GM23248 (cell line): Measurements from ENCODE around the gene RGS17. TPM values are rescaled to one million over a fixed set of nuclear protein-coding genes. Genes with fewer than 3 reads are reported as not detected.

Experiments
- DNase-seq: peaks from one replicate; pipeline ENCODE4 v3.0.0-alpha.2; 2015
- H2AFZ ChIP-seq: fragments of 200-600 bp; sonication (generic); 2 replicates; pipeline ENCODE4 v1.6.1; 2016; ENCODE audit warnings: antibody characterized with exemption
- H3F3A ChIP-seq: fragments of 200-600 bp; sonication (generic); 2 replicates; pipeline ENCODE4 v1.6.1; 2016; ENCODE audit warnings: mild to moderate bottlenecking, antibody characterized with exemption, mixed run types; ENCODE audit not compliant: insufficient read depth
- H3K27ac ChIP-seq: fragments of 200-600 bp; sonication (generic); 2 replicates; pipeline ENCODE4 v1.5.1; 2016; ENCODE audit warnings: mild to moderate bottlenecking
- H3K27me3 ChIP-seq: fragments of 200-600 bp; sonication (generic); replicated peaks from 2 replicates; pipeline ENCODE4 v1.6.1; 2016; ENCODE audit warnings: mild to moderate bottlenecking; ENCODE audit not compliant: insufficient read depth
- H3K36me3 ChIP-seq: fragments of 200-600 bp; sonication (generic); 2 replicates; pipeline ENCODE4 v1.6.1; 2016; ENCODE audit warnings: low read depth, mild to moderate bottlenecking
- H3K4me1 ChIP-seq: fragments of 200-600 bp; sonication (generic); 2 replicates; pipeline ENCODE4 v1.6.1; 2016; ENCODE audit warnings: mild to moderate bottlenecking; ENCODE audit not compliant: insufficient read depth
- H3K4me2 ChIP-seq: fragments of 200-600 bp; sonication (generic); one replicate; pipeline ENCODE4 v1.6.1; 2016; ENCODE audit warnings: mild to moderate bottlenecking; ENCODE audit not compliant: unreplicated experiment
- H3K4me3 ChIP-seq: fragments of 200-600 bp; sonication (generic); 2 replicates; pipeline ENCODE4 v1.5.1; 2016; ENCODE audit warnings: mild to moderate bottlenecking
- H3K79me2 ChIP-seq: fragments of 200-600 bp; sonication (generic); 2 replicates; pipeline ENCODE4 v1.6.1; 2016; ENCODE audit warnings: mild to moderate bottlenecking; ENCODE audit not compliant: insufficient read depth
- H3K9ac ChIP-seq: fragments of 200-600 bp; sonication (generic); 2 replicates; pipeline ENCODE4 v1.6.1; 2016; ENCODE audit warnings: mild to moderate bottlenecking
- H3K9me2 ChIP-seq: fragments of 200-600 bp; sonication (generic); 2 replicates; pipeline ENCODE4 v1.6.1; 2016; ENCODE audit warnings: mixed run types, mild to moderate bottlenecking, moderate library complexity; ENCODE audit not compliant: insufficient read depth
- H3K9me3 ChIP-seq: fragments of 200-600 bp; sonication (generic); one replicate; pipeline ENCODE4 v1.6.1; 2017; ENCODE audit warnings: low read depth
- H4K20me1 ChIP-seq: fragments of 200-600 bp; sonication (generic); 2 replicates; pipeline ENCODE4 v1.6.0; 2016; ENCODE audit not compliant: insufficient read depth
- EZH2 ChIP-seq: fragments of 200-600 bp; sonication (generic); IDR thresholded peaks from 2 replicates; pipeline ENCODE4 v1.6.1; 2018; ENCODE audit warnings: antibody characterized with exemption, mild to moderate bottlenecking; ENCODE audit not compliant: insufficient read depth, poor library complexity, severe bottlenecking
- EZH2phosphoT487 ChIP-seq: fragments of 200-600 bp; sonication (generic); IDR thresholded peaks from 2 replicates; pipeline ENCODE4 v1.6.1; 2018; ENCODE audit warnings: antibody characterized with exemption, moderate library complexity, mild to moderate bottlenecking, low read depth; ENCODE audit not compliant: insufficient read depth
- WGBS, 2 experiments: methylation state at CpG; one replicate each; pipeline ENCODE4 v1.1.6; 2015 to 2017; ENCODE audit warnings: low lambda C conversion rate in 2 of 2, low coverage in 1 of 2; ENCODE audit errors: missing lambda C conversion rate in 2 of 2; 5-methylcytosine and 5-hydroxymethylcytosine counted together
- in situ Hi-C: fragments of 300-500 bp; cut with MboI; formaldehyde crosslinking; loops from 2 replicates; pipeline ENCODE4 v1.15.0; 2020
- polyA plus RNA-seq: library from polyadenylated mRNA; unstranded; fragments of >200 nt; fragmentation: Nextera tagmentation; extraction: Ambion mirVana; gene quantifications from 2 replicates; pipeline ENCODE4 v1.2.1, GENCODE V29; 2016
- total RNA-seq: library from RNA; depleted of rRNA; stranded (reverse); fragments of >200 nt; shearing (Covaris generic); gene quantifications from 2 replicates; pipeline ENCODE4 v1.2.3, GENCODE V29; 2014

RGS17 gene
- total and polyA plus RNA-seq, 2 experiments from 2014 or later = 0.36 to 1.1 TPM

DNA sequence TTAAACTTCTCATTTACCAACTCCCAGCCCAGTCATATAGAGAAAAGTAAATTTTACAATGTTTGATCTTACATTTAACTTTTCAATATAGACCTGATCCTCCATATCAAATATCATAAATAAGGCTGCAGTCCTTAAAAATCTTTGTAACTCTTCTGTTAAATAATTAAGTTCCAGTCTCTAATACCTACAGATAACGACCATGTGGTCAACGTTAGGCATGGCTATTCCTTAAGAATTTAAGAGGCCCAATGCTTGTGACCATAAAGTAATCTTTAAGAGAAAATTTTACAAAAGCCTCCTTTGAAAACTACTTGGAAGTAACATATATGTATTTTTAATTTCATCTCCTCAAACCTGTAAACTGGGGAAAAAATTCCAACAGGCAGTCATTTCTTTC lies 149.9 kb downstream of the RGS17 start:
- H3K36me3 ChIP-seq = peaks cover 3% of the 10 kb centered on the region; the same call in 1 of the 2 replicates
- no peaks in the 10 kb centered on the region; the same call in 1 of the 2 replicates for H4K20me1 ChIP-seq
- H3K79me2 ChIP-seq = peaks cover 87% of the 10 kb centered on the region
- H3K4me2 ChIP-seq = peak overlapping the region; percentile 87
- in situ Hi-C loops = no loop called here
- H3K4me3 ChIP-seq = peak overlapping the region; percentile 98
- no peak for DNase-seq
- H3K4me1 ChIP-seq = peaks cover 26% of the 10 kb centered on the region
- H2AFZ ChIP-seq = no peak overlapping the region
- TF ChIP-seq EZH2phosphoT487 = no peak
- TF ChIP-seq EZH2 = no peak
- H3F3A ChIP-seq = peaks cover 18% of the 10 kb centered on the region
- no peaks in the 10 kb centered on the region for H3K9me3 ChIP-seq
- no peaks in the 10 kb centered on the region for H3K27me3 ChIP-seq
- H3K27ac ChIP-seq = no peak overlapping the region
- no peaks in the 10 kb centered on the region for H3K9me2 ChIP-seq
- WGBS, 2 experiments = 58 to 71% methylated on average over 2 of the region's 2 CpGs
- peak overlapping the region; percentile 76 for H3K9ac ChIP-seq

- Histone ChIP-seq H3K79me2 (peaks cover 87% of the 10 kb centered on the region), H3K9me3 (no peaks in the 10 kb centered on the region), H3K4me3 (peak overlapping the region; percentile 98), H4K20me1 (no peaks in the 10 kb centered on the region; the same call in 1 of the 2 replicates), H3K27me3 (no peaks in the 10 kb centered on the region), H2AFZ (no peak overlapping the region), H3K9me2 (no peaks in the 10 kb centered on the region), H3K27ac (no peak overlapping the region), H3K4me2 (peak overlapping the region; percentile 87), H3K4me1 (peaks cover 26% of the 10 kb centered on the region), H3K9ac (peak overlapping the region; percentile 76), H3K36me3 (peaks cover 3% of the 10 kb centered on the region; the same call in 1 of the 2 replicates), H3F3A (peaks cover 18% of the 10 kb centered on the region)
- 88 to 96% methylated on average over 1 of the region's 1 CpG for WGBS, 2 experiments
- TF ChIP-seq EZH2phosphoT487 = no peak
- no peak for TF ChIP-seq EZH2
- in situ Hi-C loops = no loop called here
- no peak for DNase-seq
Observed at GRCh38 chr6:152980656-152981055, 150.4 kb downstream of the RGS17 start.

- 45 to 50% methylated on average over 1 of the region's 1 CpG for WGBS, 2 experiments
- peak overlapping the region; percentile 27; the same call in 1 of the 2 replicates for H3K27ac ChIP-seq
- no peaks in the 10 kb centered on the region for H3K27me3 ChIP-seq
- DNase-seq = peak; percentile 29
- H3F3A ChIP-seq = peaks cover 5% of the 10 kb centered on the region
- peaks cover 16% of the 10 kb centered on the region for H3K4me1 ChIP-seq
- H3K79me2 ChIP-seq = peaks cover 88% of the 10 kb centered on the region
- H3K9me2 ChIP-seq = no peaks in the 10 kb centered on the region
- peak overlapping the region; percentile 21 for H3K4me2 ChIP-seq
- H3K9ac ChIP-seq = peak overlapping the region; percentile 17; the same call in 1 of the 2 replicates
- in situ Hi-C loops = no loop called here
- H3K9me3 ChIP-seq = no peaks in the 10 kb centered on the region
- peak overlapping the region; percentile 98; the same call in 1 of the 2 replicates for H3K4me3 ChIP-seq
- H2AFZ ChIP-seq = no peak overlapping the region
- peaks cover 19% of the 10 kb centered on the region for H3K36me3 ChIP-seq
- TF ChIP-seq EZH2phosphoT487 = no peak
- no peak for TF ChIP-seq EZH2
- no peaks in the 10 kb centered on the region for H4K20me1 ChIP-seq
Observed at GRCh38 chr6:152979116-152979515, 152.0 kb downstream of the RGS17 start.

DNA sequence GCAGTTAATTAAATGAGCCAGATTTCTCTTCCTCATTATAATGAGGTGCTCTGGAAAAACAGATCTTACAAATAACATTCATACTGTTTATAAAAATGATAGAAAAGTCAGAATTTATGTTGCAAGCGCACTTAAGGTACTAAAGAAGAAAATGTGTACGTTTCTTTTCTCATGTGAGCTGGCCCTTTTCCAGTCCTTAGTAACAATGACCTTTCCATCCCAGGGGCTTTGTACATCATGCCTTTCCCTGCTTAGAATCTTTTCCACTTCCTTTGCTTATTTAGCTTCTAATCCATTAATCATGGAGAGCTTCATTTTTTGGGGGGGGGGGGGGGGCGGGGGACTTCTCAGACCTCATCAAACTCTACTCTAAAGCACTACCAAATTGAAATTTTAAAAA lies 153.0 kb downstream of the RGS17 start:
- H3K27me3 ChIP-seq = no peaks in the 10 kb centered on the region
- H4K20me1 ChIP-seq = no peaks in the 10 kb centered on the region
- H2AFZ ChIP-seq = no peak overlapping the region
- no peak for DNase-seq
- peaks cover 16% of the 10 kb centered on the region for H3K4me1 ChIP-seq
- H3K36me3 ChIP-seq = peaks cover 28% of the 10 kb centered on the region
- in situ Hi-C loops = no loop called here
- H3K4me2 ChIP-seq = no peak overlapping the region
- WGBS, 2 experiments = 80 to 84% methylated on average over 3 of the region's 3 CpGs
- no peak overlapping the region for H3K9ac ChIP-seq
- no peak for TF ChIP-seq EZH2
- TF ChIP-seq EZH2phosphoT487 = no peak
- H3K27ac ChIP-seq = no peak overlapping the region
- H3K79me2 ChIP-seq = peaks cover 98% of the 10 kb centered on the region
- H3F3A ChIP-seq = no peaks in the 10 kb centered on the region
- H3K4me3 ChIP-seq = no peak overlapping the region
- H3K9me3 ChIP-seq = no peaks in the 10 kb centered on the region
- H3K9me2 ChIP-seq = no peaks in the 10 kb centered on the region

GRCh38 chr6:152977556-152977955 lies 153.5 kb downstream of the RGS17 start:
- H2AFZ ChIP-seq = no peak overlapping the region
- H3K27me3 ChIP-seq = no peaks in the 10 kb centered on the region
- H4K20me1 ChIP-seq = no peaks in the 10 kb centered on the region
- H3K4me1 ChIP-seq = peaks cover 16% of the 10 kb centered on the region
- no peak overlapping the region for H3K4me2 ChIP-seq
- peaks cover 33% of the 10 kb centered on the region for H3K36me3 ChIP-seq
- H3K9me3 ChIP-seq = no peaks in the 10 kb centered on the region
- H3K4me3 ChIP-seq = no peak overlapping the region
- no peak overlapping the region for H3K27ac ChIP-seq
- in situ Hi-C loops = no loop called here
- peaks cover 100% of the 10 kb centered on the region for H3K79me2 ChIP-seq
- no peaks in the 10 kb centered on the region for H3K9me2 ChIP-seq
- no peaks in the 10 kb centered on the region for H3F3A ChIP-seq
- H3K9ac ChIP-seq = no peak overlapping the region
- TF ChIP-seq EZH2phosphoT487 = no peak
- no peak for TF ChIP-seq EZH2
- DNase-seq = no peak
